ENCODE results near the gene MOG.

MOG gene

DNA sequence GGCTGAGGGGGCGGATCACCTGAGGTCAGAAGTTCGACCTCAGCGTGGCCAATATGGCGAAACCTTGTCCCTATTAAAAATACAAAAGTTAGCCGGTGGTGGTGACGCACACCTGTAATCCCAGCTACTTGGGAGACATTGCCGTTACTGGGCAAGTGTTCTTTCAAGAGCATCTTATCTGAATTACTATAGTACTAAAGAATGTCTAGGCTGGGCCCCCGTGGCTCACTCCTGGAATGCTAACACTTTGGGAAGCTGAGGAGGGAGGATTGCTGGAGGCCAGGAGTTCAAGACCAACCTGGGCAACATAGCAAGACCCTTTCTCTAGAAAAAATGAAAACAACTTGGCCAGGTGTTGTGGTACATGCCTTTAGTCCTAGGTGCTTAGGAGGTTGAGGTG, 24.9 kb downstream of the MOG start:
- Histone ChIP-seq H3K9ac (ENCODE audit: low read length) (no peak overlapping the region), H3K27me3 (ENCODE audit: low read depth, low read length) (no peaks in the 10 kb centered on the region), H3K4me2 (ENCODE audit: low read length) (no peak overlapping the region), H3K4me3 (ENCODE audit: low read length) (no peak overlapping the region), H4K20me1 (ENCODE audit: insufficient read depth, low read length) (no peaks in the 10 kb centered on the region), H3K4me1 (ENCODE audit: low read length) (no peaks in the 10 kb centered on the region), H3K36me3 (replicated peaks; ENCODE audit: low read depth, low read length) (no peaks in the 10 kb centered on the region), H2AFZ (ENCODE audit: low read depth, low read length) (no peak overlapping the region), H3K79me2 (ENCODE audit: low read length) (no peaks in the 10 kb centered on the region), H3K27ac (ENCODE audit: low read length) (no peak overlapping the region), H3K9me3 (ENCODE audit: insufficient read depth, low read length) (no peaks in the 10 kb centered on the region)
- TF ChIP-seq EZH2phosphoT487 (IDR thresholded peaks at IDR 0.05; ENCODE audit: low read depth): no peak
- TF ChIP-seq, protein P1, sequence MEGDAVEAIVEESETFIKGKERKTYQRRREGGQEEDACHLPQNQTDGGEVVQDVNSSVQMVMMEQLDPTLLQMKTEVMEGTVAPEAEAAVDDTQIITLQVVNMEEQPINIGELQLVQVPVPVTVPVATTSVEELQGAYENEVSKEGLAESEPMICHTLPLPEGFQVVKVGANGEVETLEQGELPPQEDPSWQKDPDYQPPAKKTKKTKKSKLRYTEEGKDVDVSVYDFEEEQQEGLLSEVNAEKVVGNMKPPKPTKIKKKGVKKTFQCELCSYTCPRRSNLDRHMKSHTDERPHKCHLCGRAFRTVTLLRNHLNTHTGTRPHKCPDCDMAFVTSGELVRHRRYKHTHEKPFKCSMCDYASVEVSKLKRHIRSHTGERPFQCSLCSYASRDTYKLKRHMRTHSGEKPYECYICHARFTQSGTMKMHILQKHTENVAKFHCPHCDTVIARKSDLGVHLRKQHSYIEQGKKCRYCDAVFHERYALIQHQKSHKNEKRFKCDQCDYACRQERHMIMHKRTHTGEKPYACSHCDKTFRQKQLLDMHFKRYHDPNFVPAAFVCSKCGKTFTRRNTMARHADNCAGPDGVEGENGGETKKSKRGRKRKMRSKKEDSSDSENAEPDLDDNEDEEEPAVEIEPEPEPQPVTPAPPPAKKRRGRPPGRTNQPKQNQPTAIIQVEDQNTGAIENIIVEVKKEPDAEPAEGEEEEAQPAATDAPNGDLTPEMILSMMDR (IDR thresholded peaks at IDR 0.05; ENCODE audit: low read depth, low read length): no peak

DNA sequence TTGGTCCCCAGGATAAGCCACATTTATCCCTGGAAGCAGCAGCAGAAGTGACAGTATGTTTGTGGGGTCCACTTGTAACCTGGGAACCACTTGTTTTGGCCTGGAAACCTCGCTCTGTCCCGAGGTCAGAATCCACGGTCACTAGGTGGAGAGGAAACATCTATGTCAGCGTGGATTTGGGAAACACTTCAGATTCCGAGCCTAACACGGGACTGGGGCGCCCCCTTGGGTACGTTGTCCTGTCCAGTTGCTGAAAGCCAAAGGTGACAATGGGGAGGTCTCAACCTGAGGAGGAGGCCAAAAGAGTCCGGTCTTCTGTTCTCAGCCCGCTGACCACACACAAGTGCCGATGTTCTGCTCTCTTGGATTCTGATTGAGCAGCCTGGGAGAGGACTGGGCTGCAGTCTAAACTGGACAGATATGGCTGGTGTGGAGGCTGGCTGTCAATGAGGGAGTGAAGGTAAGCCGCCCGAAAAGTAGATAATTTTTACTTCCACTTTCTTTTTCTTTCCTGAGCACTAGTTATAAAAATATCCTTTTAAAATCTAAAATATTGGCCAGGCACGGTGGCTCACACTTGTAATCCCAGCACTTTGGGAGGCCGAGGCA, 28.9 kb downstream of the MOG start:
- H4K20me1 ChIP-seq (ENCODE audit: insufficient read depth, low read length): no peaks in the 10 kb centered on the region
- H3K9me3 ChIP-seq (ENCODE audit: insufficient read depth, low read length): no peaks in the 10 kb centered on the region
- no peak overlapping the region for H3K27ac ChIP-seq (ENCODE audit: low read length)
- no peak overlapping the region for H3K4me3 ChIP-seq (ENCODE audit: low read length)
- H3K4me2 ChIP-seq (ENCODE audit: low read length): no peak overlapping the region
- H2AFZ ChIP-seq (ENCODE audit: low read depth, low read length): no peak overlapping the region
- no peak overlapping the region for H3K9ac ChIP-seq (ENCODE audit: low read length)
- TF ChIP-seq EZH2phosphoT487 (IDR thresholded peaks at IDR 0.05; ENCODE audit: low read depth): no peak
- TF ChIP-seq, protein P1 (IDR thresholded peaks at IDR 0.05; ENCODE audit: low read depth, low read length): no peak
- no peaks in the 10 kb centered on the region for H3K79me2 ChIP-seq (ENCODE audit: low read length)
- no peaks in the 10 kb centered on the region for H3K4me1 ChIP-seq (ENCODE audit: low read length)
- H3K27me3 ChIP-seq (ENCODE audit: low read depth, low read length): no peaks in the 10 kb centered on the region
- H3K36me3 ChIP-seq (replicated peaks; ENCODE audit: low read depth, low read length): no peaks in the 10 kb centered on the region

DNA sequence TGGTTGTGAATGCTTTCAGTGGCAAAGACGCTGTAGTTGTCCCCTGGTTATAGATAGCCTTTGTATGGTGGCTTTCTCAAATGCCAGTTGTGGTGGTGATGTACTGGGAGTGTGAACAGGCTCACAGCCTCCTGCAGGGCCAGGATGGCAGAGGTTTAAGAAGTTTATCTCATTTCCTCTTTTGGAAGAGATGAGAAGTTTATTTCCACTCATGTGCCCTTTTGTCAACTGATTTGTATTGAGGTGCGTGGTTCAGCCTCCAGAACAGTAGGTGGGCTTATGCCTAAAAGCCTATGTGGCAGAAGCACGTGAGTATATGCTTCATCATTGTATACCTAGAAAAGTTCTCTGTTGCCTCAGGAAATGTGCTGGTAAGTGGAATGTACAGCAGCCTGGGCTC, 37.7 kb downstream of the MOG start:
- Histone ChIP-seq H4K20me1 (ENCODE audit: insufficient read depth, low read length) (no peaks in the 10 kb centered on the region), H2AFZ (ENCODE audit: low read depth, low read length) (no peak overlapping the region), H3K4me3 (ENCODE audit: low read length) (no peak overlapping the region), H3K36me3 (replicated peaks; ENCODE audit: low read depth, low read length) (no peaks in the 10 kb centered on the region), H3K4me2 (ENCODE audit: low read length) (no peak overlapping the region), H3K27me3 (ENCODE audit: low read depth, low read length) (no peaks in the 10 kb centered on the region), H3K27ac (ENCODE audit: low read length) (no peak overlapping the region), H3K79me2 (ENCODE audit: low read length) (no peaks in the 10 kb centered on the region), H3K9me3 (ENCODE audit: insufficient read depth, low read length) (no peaks in the 10 kb centered on the region), H3K9ac (ENCODE audit: low read length) (no peak overlapping the region), H3K4me1 (ENCODE audit: low read length) (no peaks in the 10 kb centered on the region)
- no peak for TF ChIP-seq EZH2phosphoT487 (IDR thresholded peaks at IDR 0.05; ENCODE audit: low read depth)
- TF ChIP-seq, protein P1 (IDR thresholded peaks at IDR 0.05; ENCODE audit: low read depth, low read length): no peak

DNA sequence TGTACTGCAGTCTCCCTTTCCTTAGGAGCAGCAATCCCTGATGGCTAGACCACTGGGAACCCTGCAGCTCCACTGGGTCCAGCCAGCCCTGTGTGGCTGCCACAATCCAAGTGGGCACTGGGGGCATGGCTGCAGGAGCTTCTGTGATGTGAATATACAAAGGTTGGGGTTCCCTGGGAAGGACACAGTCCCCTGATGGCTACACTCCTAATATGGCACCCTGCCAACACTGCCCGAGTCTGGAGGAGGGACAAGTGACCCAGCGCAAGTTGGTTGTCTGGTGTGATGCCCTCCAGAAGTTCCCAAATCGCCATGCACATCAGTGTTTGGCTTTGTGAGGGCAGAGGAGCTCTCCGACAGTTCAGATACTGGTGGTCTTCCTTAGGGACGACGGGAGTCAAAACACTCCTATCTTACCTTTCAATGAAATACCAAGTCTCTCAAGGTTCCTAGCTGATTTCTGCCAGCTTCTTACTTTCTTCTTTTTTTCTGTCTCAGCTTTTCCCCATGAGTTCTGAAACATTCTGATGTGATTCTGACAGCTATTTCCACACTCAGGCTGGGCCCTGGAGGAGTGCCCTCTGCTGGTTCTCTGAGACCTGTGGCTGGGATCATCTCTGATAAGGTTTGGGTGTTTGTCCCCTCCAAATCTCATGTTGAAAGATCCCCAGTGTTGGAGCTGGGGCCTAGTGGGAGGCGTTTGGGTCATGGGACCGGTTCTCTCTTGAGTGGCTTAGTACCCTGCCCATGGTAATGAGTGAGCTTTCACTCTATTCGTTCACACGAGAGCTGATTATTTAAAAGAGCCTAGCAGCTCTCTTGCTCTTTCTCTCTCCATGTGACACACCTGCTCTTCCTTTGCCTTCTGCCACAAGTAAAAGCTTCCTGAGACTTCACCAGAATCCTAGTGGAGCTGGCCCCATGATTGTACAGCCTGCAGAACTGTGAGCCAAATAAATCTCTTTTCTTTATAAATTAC, 39.5 kb downstream of the MOG start:
- Histone ChIP-seq H3K4me3 (ENCODE audit: low read length) (no peak overlapping the region), H3K9me3 (ENCODE audit: insufficient read depth, low read length) (no peaks in the 10 kb centered on the region), H3K27me3 (ENCODE audit: low read depth, low read length) (no peaks in the 10 kb centered on the region), H3K27ac (ENCODE audit: low read length) (no peak overlapping the region), H3K4me1 (ENCODE audit: low read length) (no peaks in the 10 kb centered on the region), H3K4me2 (ENCODE audit: low read length) (no peak overlapping the region), H2AFZ (ENCODE audit: low read depth, low read length) (no peak overlapping the region), H3K36me3 (replicated peaks; ENCODE audit: low read depth, low read length) (no peaks in the 10 kb centered on the region), H3K79me2 (ENCODE audit: low read length) (no peaks in the 10 kb centered on the region), H4K20me1 (ENCODE audit: insufficient read depth, low read length) (no peaks in the 10 kb centered on the region), H3K9ac (ENCODE audit: low read length) (no peak overlapping the region)
- no peak for TF ChIP-seq EZH2phosphoT487 (IDR thresholded peaks at IDR 0.05; ENCODE audit: low read depth)
- TF ChIP-seq, protein P1 (IDR thresholded peaks at IDR 0.05; ENCODE audit: low read depth, low read length): peak; percentile 44

Measured in OCI-LY3 (cell line).